Measurements from ENCODE around the gene SH3GLB2. TPM values are rescaled to one million over a fixed set of nuclear protein-coding genes. Genes with fewer than 3 reads are reported as not detected.

The SH3GLB2 gene
- total and polyA plus RNA-seq, 2 of the 8 experiments (the other 6 are each of a cell fraction or from before 2014, with no cell fraction given), result 52.7 to 79.9 TPM

DNA sequence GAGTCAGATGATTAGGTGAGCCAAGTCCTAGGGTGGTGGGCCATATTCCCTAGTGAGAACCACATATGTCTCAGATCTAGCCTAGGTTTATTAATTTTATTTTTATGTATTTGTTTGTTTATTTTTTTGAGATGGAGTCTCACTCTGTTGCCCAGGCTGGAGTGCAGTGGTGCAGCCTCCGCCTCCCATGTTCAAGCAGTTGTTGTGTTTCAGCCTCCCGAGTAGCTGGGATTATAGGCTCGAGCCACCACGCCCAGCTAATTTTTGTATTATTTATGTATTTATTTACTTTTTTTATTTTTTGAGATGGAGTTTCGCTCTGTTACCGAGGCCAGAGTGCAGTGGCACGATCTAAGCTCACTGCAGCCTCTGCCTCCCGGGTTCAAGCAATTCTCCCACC, 44.6 kb downstream of the SH3GLB2 start (continued):
- TF ChIP-seq, protein P1, sequence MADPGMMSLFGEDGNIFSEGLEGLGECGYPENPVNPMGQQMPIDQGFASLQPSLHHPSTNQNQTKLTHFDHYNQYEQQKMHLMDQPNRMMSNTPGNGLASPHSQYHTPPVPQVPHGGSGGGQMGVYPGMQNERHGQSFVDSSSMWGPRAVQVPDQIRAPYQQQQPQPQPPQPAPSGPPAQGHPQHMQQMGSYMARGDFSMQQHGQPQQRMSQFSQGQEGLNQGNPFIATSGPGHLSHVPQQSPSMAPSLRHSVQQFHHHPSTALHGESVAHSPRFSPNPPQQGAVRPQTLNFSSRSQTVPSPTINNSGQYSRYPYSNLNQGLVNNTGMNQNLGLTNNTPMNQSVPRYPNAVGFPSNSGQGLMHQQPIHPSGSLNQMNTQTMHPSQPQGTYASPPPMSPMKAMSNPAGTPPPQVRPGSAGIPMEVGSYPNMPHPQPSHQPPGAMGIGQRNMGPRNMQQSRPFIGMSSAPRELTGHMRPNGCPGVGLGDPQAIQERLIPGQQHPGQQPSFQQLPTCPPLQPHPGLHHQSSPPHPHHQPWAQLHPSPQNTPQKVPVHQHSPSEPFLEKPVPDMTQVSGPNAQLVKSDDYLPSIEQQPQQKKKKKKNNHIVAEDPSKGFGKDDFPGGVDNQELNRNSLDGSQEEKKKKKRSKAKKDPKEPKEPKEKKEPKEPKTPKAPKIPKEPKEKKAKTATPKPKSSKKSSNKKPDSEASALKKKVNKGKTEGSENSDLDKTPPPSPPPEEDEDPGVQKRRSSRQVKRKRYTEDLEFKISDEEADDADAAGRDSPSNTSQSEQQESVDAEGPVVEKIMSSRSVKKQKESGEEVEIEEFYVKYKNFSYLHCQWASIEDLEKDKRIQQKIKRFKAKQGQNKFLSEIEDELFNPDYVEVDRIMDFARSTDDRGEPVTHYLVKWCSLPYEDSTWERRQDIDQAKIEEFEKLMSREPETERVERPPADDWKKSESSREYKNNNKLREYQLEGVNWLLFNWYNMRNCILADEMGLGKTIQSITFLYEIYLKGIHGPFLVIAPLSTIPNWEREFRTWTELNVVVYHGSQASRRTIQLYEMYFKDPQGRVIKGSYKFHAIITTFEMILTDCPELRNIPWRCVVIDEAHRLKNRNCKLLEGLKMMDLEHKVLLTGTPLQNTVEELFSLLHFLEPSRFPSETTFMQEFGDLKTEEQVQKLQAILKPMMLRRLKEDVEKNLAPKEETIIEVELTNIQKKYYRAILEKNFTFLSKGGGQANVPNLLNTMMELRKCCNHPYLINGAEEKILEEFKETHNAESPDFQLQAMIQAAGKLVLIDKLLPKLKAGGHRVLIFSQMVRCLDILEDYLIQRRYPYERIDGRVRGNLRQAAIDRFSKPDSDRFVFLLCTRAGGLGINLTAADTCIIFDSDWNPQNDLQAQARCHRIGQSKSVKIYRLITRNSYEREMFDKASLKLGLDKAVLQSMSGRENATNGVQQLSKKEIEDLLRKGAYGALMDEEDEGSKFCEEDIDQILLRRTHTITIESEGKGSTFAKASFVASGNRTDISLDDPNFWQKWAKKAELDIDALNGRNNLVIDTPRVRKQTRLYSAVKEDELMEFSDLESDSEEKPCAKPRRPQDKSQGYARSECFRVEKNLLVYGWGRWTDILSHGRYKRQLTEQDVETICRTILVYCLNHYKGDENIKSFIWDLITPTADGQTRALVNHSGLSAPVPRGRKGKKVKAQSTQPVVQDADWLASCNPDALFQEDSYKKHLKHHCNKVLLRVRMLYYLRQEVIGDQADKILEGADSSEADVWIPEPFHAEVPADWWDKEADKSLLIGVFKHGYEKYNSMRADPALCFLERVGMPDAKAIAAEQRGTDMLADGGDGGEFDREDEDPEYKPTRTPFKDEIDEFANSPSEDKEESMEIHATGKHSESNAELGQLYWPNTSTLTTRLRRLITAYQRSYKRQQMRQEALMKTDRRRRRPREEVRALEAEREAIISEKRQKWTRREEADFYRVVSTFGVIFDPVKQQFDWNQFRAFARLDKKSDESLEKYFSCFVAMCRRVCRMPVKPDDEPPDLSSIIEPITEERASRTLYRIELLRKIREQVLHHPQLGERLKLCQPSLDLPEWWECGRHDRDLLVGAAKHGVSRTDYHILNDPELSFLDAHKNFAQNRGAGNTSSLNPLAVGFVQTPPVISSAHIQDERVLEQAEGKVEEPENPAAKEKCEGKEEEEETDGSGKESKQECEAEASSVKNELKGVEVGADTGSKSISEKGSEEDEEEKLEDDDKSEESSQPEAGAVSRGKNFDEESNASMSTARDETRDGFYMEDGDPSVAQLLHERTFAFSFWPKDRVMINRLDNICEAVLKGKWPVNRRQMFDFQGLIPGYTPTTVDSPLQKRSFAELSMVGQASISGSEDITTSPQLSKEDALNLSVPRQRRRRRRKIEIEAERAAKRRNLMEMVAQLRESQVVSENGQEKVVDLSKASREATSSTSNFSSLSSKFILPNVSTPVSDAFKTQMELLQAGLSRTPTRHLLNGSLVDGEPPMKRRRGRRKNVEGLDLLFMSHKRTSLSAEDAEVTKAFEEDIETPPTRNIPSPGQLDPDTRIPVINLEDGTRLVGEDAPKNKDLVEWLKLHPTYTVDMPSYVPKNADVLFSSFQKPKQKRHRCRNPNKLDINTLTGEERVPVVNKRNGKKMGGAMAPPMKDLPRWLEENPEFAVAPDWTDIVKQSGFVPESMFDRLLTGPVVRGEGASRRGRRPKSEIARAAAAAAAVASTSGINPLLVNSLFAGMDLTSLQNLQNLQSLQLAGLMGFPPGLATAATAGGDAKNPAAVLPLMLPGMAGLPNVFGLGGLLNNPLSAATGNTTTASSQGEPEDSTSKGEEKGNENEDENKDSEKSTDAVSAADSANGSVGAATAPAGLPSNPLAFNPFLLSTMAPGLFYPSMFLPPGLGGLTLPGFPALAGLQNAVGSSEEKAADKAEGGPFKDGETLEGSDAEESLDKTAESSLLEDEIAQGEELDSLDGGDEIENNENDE (IDR thresholded peaks at IDR 0.05; ENCODE audit: insufficient replicate concordance, low read length), result no peak
- TF ChIP-seq CTBP2 (IDR thresholded peaks at IDR 0.05; ENCODE audit: borderline replicate concordance, insufficient read depth, insufficient read length, low read length), result no peak
